ENCODE measurements around the gene BMPR2. TPM values are rescaled to one million over a fixed set of nuclear protein-coding genes. Genes with fewer than 3 reads are reported as not detected.

BMPR2 gene
- total and polyA plus RNA-seq, 2 of the 8 experiments (the other 6 are each of a cell fraction or from before 2014, with no cell fraction given) = 5.5 to 19.8 TPM

DNA sequence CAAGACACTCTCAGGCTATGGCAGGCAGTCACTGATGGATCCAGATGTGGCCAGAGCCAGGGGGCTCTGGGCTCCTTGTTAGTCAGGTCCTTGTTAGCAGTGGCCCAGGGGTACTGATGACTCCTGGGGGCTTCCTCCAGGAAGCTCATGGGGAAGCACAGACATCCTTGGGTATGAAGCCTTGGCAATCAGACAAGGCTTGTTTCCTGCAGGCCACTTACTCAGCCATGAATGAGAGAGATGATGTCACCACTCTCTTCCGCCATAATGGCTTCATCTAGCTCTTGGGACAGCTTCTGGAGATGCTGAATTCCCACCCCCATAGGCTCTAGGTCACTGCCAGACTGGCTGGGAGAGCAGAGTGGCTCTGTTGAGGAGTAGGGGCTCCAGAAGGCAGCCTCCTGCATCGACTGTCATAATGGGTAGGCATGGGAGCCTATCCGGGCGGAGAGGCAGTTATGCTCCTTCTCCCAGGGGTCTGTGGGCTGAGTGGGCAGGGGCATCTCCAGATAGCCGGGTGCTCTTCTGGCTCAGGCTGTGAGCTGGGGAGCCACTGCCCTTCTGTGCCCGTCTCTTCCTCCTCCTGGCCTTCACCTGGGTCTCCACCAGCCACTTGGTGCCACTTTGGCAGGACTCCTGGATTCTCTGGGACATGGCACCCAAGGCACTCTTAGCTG, 40.2 kb upstream of the BMPR2 start:
- Histone ChIP-seq H3K36me3 (ENCODE audit: control insufficient read depth in 2 of 4, insufficient read depth in 4 of 4, low read length in 3 of 4) (no peaks in the 10 kb centered on the region), H3K23me2 (ENCODE audit: low read depth, low read length) (no peaks in the 10 kb centered on the region), H2BK15ac (ENCODE audit: low read length) (no peak overlapping the region), H3K27me3 (replicated peaks in 1 of 4; ENCODE audit: control insufficient read depth in 3 of 4, extremely low read depth in 1 of 4, insufficient read depth in 3 of 4, low read length in 3 of 4) (no peaks in the 10 kb centered on the region), H3K27ac (ENCODE audit: low read depth, low read length) (no peak overlapping the region), H4K8ac (ENCODE audit: extremely low read depth, insufficient read depth, low read length) (no peak overlapping the region; the same call in 1 of the 2 replicates), H3K4ac (replicated peaks; ENCODE audit: insufficient read length, low read depth, low read length) (no peak overlapping the region), H3K14ac (ENCODE audit: insufficient read length) (no peak overlapping the region), H2AK5ac (ENCODE audit: low read depth, low read length) (no peak overlapping the region), H2BK20ac (ENCODE audit: low read length) (no peak overlapping the region), H3K9me3 (ENCODE audit: insufficient read depth in 2 of 2, low read depth in 1 of 2, low read length in 1 of 2) (no peaks in the 10 kb centered on the region), H2BK12ac (ENCODE audit: low read depth, low read length) (no peak overlapping the region), H3K4me1 (replicated peaks in 1 of 4; ENCODE audit: control insufficient read depth in 3 of 4, insufficient read depth in 4 of 4, low read length in 3 of 4) (no peaks in the 10 kb centered on the region), H3K4me3 (ENCODE audit: extremely low read depth in 1 of 4, insufficient read depth in 2 of 4, low read depth in 3 of 4, low read length in 4 of 4) (no peak overlapping the region), H3K4me2 (ENCODE audit: insufficient read depth in 1 of 2, low read depth in 2 of 2, low read length in 2 of 2) (no peak overlapping the region), H4K5ac (ENCODE audit: insufficient read length, low read depth, low read length) (no peak overlapping the region), H3K79me2 (ENCODE audit: control insufficient read depth in 1 of 2, insufficient read depth in 2 of 2, low read length in 2 of 2) (no peaks in the 10 kb centered on the region), H3K18ac (ENCODE audit: extremely low read depth, low read length) (no peak overlapping the region), H2BK120ac (replicated peaks; ENCODE audit: low read depth, low read length) (no peak overlapping the region), H4K20me1 (replicated peaks in 1 of 2; ENCODE audit: control insufficient read depth in 1 of 2, insufficient read depth in 2 of 2, low read length in 2 of 2) (no peaks in the 10 kb centered on the region), H3K79me1 (ENCODE audit: low read depth, low read length) (no peaks in the 10 kb centered on the region), H3K56ac (replicated peaks; ENCODE audit: insufficient read length, low read depth, low read length) (no peak overlapping the region), H4K91ac (replicated peaks; ENCODE audit: insufficient read length, low read length) (no peak overlapping the region), H3K23ac (ENCODE audit: insufficient read length) (no peak overlapping the region), H2BK5ac (ENCODE audit: low read depth, low read length) (no peak overlapping the region), H2AFZ (ENCODE audit: low read length) (no peak overlapping the region), H3K9ac (replicated peaks in 1 of 4; ENCODE audit: extremely low read depth in 1 of 4, low read depth in 3 of 4, low read length in 3 of 4) (no peak overlapping the region)
- CTCF ChIA-PET (ENCODE audit: partially characterized antibody) = interaction anchor here (0.9 to 1.8 kb wide), 3 partner anchors 12 to 127 kb away, joined by 3 to 5 read pairs (median 4); no protein-coding TSS in a partner anchor
- FAIRE-seq (no peak), DNase-seq (ENCODE audit: low read depth in 1 of 2, low spot score in 2 of 2) (no peak)
- WGBS, 2 experiments (ENCODE audit: extremely low coverage in 1 of 2, insufficient coverage in 1 of 2, insufficient read length in 1 of 2, insufficient replicate concordance in 2 of 2, low coverage in 1 of 2, low lambda C conversion rate in 2 of 2, missing lambda C conversion rate in 1 of 2) = 94% methylated on average over 6 of the region's 6 CpGs; no CpG with 5 or more reads in 1 of the 2 experiments
- POLR2A ChIA-PET (ENCODE audit: partially characterized antibody) = interaction anchor here (1.6 kb wide), 1 partner anchor 19 kb away, joined by 4 read pairs; no protein-coding TSS in a partner anchor
- TF ChIP-seq POLR2A (IDR thresholded peaks at IDR 0.05; ENCODE audit: control extremely low read depth in 1 of 2, low read depth in 2 of 2, low read length in 2 of 2) (no peak), CBX8 (IDR thresholded peaks at IDR 0.05; ENCODE audit: borderline replicate concordance, low read depth, low read length) (no peak), EP300 (IDR thresholded peaks at IDR 0.05; ENCODE audit: borderline replicate concordance in 1 of 2, low read depth in 2 of 2, low read length in 2 of 2) (no peak), TCF12 (IDR thresholded peaks at IDR 0.05; ENCODE audit: low read depth, low read length) (no peak), RBBP5 (IDR thresholded peaks at IDR 0.05; ENCODE audit: borderline replicate concordance, low read depth, low read length) (no peak), JUND (IDR thresholded peaks at IDR 0.05; ENCODE audit: low read length) (no peak), KDM1A (IDR thresholded peaks at IDR 0.05; ENCODE audit: borderline replicate concordance, low read length) (no peak), CEBPB (IDR thresholded peaks at IDR 0.05; ENCODE audit: low read depth, low read length) (no peak), TAF1 (IDR thresholded peaks at IDR 0.05; ENCODE audit: low read depth, low read length) (no peak), CHD1 (IDR thresholded peaks at IDR 0.05; ENCODE audit: low read depth, low read length) (no peak), SAP30 (IDR thresholded peaks at IDR 0.05; ENCODE audit: insufficient read depth, insufficient replicate concordance, low read length) (no peak), EZH2 (IDR thresholded peaks at IDR 0.05; ENCODE audit: low read depth, low read length, severe bottlenecking) (no peak)
- TF ChIP-seq, protein P1, sequence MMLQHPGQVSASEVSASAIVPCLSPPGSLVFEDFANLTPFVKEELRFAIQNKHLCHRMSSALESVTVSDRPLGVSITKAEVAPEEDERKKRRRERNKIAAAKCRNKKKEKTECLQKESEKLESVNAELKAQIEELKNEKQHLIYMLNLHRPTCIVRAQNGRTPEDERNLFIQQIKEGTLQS (IDR thresholded peaks at IDR 0.05; ENCODE audit: insufficient read depth, low read depth, low read length) = no peak
